Gastroesophageal sphincter (tissue), 4 donors: Measurements from ENCODE around the gene MMP2. TPM values are rescaled to one million over a fixed set of nuclear protein-coding genes. Genes with fewer than 3 reads are reported as not detected.

ENCODE experiments used
- ATAC-seq: fragments of 150-250 bp; one replicate; pipeline ENCODE4 v1.9.1; 2016; ENCODE audit warnings: mild to moderate bottlenecking, moderate library complexity
- H3K27ac ChIP-seq, 4 donors: fragments of 200-600 bp; sonication (generic) in 3 of 4; 1 replicate in 3 of 4; 2 replicates in 1 of 4; pipeline ENCODE4 v1.5.1; 2016 to 2019
- H3K27me3 ChIP-seq: fragments of 200-600 bp; sonication (generic); one replicate; pipeline ENCODE4 v1.5.1; 2019
- H3K36me3 ChIP-seq, 2 donors: fragments of 200-600 bp; sonication (generic); one replicate each; pipeline ENCODE4 v1.5.1; 2019; ENCODE audit warnings: control low read depth in 1 of 2
- H3K4me1 ChIP-seq, 3 donors: fragments of 200-600 bp; sonication (generic); 1 replicate in 2 of 3; 2 replicates in 1 of 3; pipeline ENCODE4 v1.5.1; 2016 to 2019; ENCODE audit warnings: control low read depth in 2 of 3
- H3K4me3 ChIP-seq, 2 donors: fragments of 200-600 bp; sonication (generic); one replicate each; pipeline ENCODE4 v1.5.1; 2019; ENCODE audit warnings: mild to moderate bottlenecking in 1 of 2, moderate library complexity in 1 of 2
- H3K9me3 ChIP-seq, 3 donors: fragments of 200-600 bp; sonication (generic); one replicate each; pipeline ENCODE4 v1.5.1; 2017 to 2019; ENCODE audit warnings: control low read depth in 2 of 3
- EP300 ChIP-seq: sonication (generic); formaldehyde crosslinking; IDR thresholded peaks from one replicate; pipeline ENCODE4 v1.6.1; 2017; ENCODE audit warnings: antibody characterized with exemption, mild to moderate bottlenecking
- POLR2A ChIP-seq, 2 donors: fragments of 450-650 bp; IDR thresholded peaks; one replicate each; pipeline ENCODE4 v1.6.1; 2017; ENCODE audit warnings: antibody characterized with exemption in 2 of 2, mild to moderate bottlenecking in 2 of 2, moderate library complexity in 1 of 2
- POLR2AphosphoS5 ChIP-seq: sonication (generic); formaldehyde crosslinking; IDR thresholded peaks from one replicate; pipeline ENCODE4 v1.6.1; 2017; ENCODE audit warnings: antibody characterized with exemption
- WGBS, 2 donors: methylation state at CpG; one replicate each; pipeline ENCODE4 v1.1.5; 2018; ENCODE audit warnings: low coverage in 1 of 2; 5-methylcytosine and 5-hydroxymethylcytosine counted together
- total RNA-seq, 4 donors: library from RNA; depleted of rRNA; stranded (reverse); fragments of >200 nt; gene quantifications; one replicate each; pipeline ENCODE4 v1.1.0, GENCODE V29; 2016
- TF ChIP-seq, protein P1 (sequence below), 4 experiments: fragments of 200-600 bp in 2 of 4; fragments of 450-650 bp in 2 of 4; sonication (generic) in 1 of 4; IDR thresholded peaks; one replicate each; pipeline ENCODE4 v1.5.1; 2017 to 2019; ENCODE audit warnings: antibody characterized with exemption in 4 of 4, mild to moderate bottlenecking in 2 of 4, moderate library complexity in 2 of 4

MMP2 gene
- total RNA-seq: 100 to 1,000 TPM; 155 to 309 (median 265) TPM

DNA sequence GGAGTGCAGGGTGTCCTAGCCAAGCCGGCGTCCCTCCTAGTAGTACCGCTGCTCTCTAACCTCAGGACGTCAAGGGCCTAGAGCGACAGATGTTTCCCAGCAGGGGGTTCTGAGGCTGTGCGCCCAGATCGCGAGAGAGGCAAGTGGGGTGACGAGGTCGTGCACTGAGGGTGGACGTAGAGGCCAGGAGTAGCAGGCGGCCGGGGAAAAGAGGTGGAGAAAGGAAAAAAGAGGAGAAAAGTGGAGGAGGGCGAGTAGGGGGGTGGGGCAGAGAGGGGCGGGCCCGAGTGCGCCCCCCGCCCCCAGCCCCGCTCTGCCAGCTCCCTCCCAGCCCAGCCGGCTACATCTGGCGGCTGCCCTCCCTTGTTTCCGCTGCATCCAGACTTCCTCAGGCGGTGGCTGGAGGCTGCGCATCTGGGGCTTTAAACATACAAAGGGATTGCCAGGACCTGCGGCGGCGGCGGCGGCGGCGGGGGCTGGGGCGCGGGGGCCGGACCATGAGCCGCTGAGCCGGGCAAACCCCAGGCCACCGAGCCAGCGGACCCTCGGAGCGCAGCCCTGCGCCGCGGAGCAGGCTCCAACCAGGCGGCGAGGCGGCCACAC is at the start of gene MMP2:
MMP2 (plus strand) TSS at position 372 of the 603 bp plus-strand sequence. CDS start 282 bp downstream, outside the sequence.
- H3K4me1 ChIP-seq: peaks cover 0 to 58% (median 9%) of the 10 kb centered on the region in 3 donors
- 6 to 10% methylated on average over 6 to 9 of the region's 46 CpGs for WGBS, 2 donors

DNA sequence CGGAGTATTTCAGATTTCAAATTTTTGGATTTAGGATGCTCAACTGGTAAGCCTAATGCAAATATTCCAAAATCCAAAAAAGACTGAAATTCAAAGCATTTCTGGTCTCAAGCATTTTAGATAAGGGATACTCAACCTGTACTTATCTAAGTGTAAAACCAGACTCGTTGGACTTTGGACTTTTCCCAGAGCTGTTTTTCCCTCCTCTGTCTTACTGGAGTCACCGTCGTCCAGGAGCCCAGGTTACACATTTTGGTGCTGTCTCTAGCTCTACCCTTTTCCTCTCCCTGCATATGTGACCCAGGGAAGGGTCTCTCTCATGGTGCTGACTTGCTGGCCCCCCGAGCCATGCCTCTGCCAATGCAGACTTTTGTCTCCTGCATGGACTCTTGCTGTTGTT is 46.0 kb upstream of the MMP2 start:
- no peak for ATAC-seq

More for the DNA sequence above, at the start of gene MMP2:
- Histone ChIP-seq H3K9me3 (no peaks in the 10 kb centered on the region), H3K27me3 (peaks cover 55% of the 10 kb centered on the region), H3K27ac (peak within 1 kb of the TSS; percentile 60 to 88 (median 85)), H3K36me3 (peaks cover 0 to 9% of the 10 kb centered on the region in 2 donors), H3K4me3 (peak within 1 kb of the TSS; percentile 44 to 61)
- peak; percentile 73 for ATAC-seq
- TF ChIP-seq, protein P1, sequence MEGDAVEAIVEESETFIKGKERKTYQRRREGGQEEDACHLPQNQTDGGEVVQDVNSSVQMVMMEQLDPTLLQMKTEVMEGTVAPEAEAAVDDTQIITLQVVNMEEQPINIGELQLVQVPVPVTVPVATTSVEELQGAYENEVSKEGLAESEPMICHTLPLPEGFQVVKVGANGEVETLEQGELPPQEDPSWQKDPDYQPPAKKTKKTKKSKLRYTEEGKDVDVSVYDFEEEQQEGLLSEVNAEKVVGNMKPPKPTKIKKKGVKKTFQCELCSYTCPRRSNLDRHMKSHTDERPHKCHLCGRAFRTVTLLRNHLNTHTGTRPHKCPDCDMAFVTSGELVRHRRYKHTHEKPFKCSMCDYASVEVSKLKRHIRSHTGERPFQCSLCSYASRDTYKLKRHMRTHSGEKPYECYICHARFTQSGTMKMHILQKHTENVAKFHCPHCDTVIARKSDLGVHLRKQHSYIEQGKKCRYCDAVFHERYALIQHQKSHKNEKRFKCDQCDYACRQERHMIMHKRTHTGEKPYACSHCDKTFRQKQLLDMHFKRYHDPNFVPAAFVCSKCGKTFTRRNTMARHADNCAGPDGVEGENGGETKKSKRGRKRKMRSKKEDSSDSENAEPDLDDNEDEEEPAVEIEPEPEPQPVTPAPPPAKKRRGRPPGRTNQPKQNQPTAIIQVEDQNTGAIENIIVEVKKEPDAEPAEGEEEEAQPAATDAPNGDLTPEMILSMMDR (IDR thresholded peaks at IDR 0.05): no peak
- peak; percentile 39 for TF ChIP-seq POLR2AphosphoS5
- TF ChIP-seq POLR2A (IDR thresholded peaks at IDR 0.05): peak; percentile 35 to 74
- TF ChIP-seq EP300: no peak

DNA sequence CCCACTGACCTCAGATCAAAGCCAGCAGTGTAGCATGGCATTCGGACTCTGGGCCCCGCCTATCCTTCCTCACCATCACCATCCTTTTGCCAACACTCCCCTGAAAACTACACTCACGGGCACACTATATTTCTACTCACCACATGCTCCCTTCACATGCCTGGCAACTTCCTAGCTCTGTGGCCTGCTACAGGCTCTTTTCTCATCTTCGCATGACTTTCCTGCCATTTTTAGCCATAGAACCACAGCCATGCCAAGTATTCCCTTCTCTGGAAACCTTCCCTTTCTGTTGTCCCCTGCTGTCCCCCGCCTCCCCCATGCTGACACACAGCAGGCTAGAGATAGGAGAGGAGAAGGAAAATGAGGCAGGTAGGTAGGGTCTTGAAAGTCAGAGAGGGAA is 45.5 kb upstream of the MMP2 start:
- no peak overlapping the region for H3K4me3 ChIP-seq
- H3K9me3 ChIP-seq: no peaks in the 10 kb centered on the region
- peaks cover 0 to 2% (median 0%) of the 10 kb centered on the region in 3 donors for H3K4me1 ChIP-seq
- H3K27ac ChIP-seq: no peak overlapping the region
- ATAC-seq: no peak
- H3K27me3 ChIP-seq: peaks cover 17% of the 10 kb centered on the region
- WGBS, 2 donors: 60 to 78% methylated on average over 3 to 5 of the region's 5 CpGs
- no peaks in the 10 kb centered on the region for H3K36me3 ChIP-seq
- TF ChIP-seq, protein P1 (IDR thresholded peaks at IDR 0.05): no peak

More for the DNA sequence above, 46.0 kb upstream of the MMP2 start:
- no peak overlapping the region for H3K27ac ChIP-seq
- 81 to 89% methylated on average over 5 of the region's 5 CpGs for WGBS, 2 donors
- H3K4me3 ChIP-seq: no peak overlapping the region
- H3K36me3 ChIP-seq: no peaks in the 10 kb centered on the region
- no peaks in the 10 kb centered on the region for H3K9me3 ChIP-seq
- H3K27me3 ChIP-seq: peaks cover 17% of the 10 kb centered on the region
- peaks cover 0 to under 1% (median 0%) of the 10 kb centered on the region in 3 donors for H3K4me1 ChIP-seq
- TF ChIP-seq POLR2AphosphoS5 (no peak), EP300 (no peak), POLR2A (IDR thresholded peaks at IDR 0.05) (no peak)
- TF ChIP-seq, protein P1 (IDR thresholded peaks at IDR 0.05): no peak

DNA sequence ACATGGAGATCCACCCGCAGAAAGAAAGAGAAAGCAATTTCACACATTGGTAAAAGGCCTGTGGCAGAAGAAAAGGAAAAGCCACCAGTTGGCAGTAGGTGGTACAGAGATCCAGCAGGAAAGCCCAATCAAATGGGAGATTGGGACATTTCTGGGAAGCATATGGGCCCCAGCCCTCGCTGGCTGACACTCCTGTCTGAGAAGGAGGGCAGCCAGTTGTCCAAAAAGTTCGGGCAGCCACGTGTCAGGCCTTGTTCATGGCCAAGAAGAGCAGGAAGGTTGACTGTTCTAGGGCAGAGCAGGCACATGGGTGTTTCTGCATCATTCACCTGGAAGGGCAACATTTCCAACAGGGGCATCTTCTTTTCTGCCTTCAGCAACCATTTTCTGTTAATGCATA is 45.0 kb upstream of the MMP2 start:
- Histone ChIP-seq H3K9me3 (no peaks in the 10 kb centered on the region), H3K4me3 (no peak overlapping the region), H3K36me3 (no peaks in the 10 kb centered on the region), H3K27ac (no peak overlapping the region), H3K27me3 (peaks cover 17% of the 10 kb centered on the region), H3K4me1 (peaks cover 0 to 2% (median 0%) of the 10 kb centered on the region in 3 donors)
- no peak for ATAC-seq
- WGBS, 2 donors: 50 to 71% methylated on average over 1 to 4 of the region's 4 CpGs
- no peak for TF ChIP-seq POLR2AphosphoS5
- TF ChIP-seq EP300: no peak
- TF ChIP-seq, protein P1 (IDR thresholded peaks at IDR 0.05): no peak
- TF ChIP-seq POLR2A (IDR thresholded peaks at IDR 0.05): no peak

DNA sequence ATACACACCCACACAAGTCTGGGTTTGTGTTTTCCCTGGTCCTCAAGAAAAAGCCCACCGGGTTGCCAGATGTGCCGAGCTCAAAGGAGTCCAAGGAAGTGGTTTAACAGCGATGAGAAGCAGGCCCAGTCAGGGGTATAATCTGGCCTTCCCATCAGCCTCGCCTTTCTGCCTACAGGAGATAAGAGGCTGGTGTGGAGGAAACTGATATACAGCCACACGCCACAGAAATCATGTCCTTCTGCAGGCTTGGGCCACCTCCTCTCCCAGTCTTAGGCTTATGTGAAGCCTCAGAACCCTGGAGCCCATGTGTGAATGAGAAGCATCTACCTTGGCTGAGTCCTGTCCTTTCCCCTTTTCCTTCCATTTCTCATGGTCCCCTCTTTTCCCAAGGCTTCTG is 43.6 kb upstream of the MMP2 start:
- Histone ChIP-seq H3K4me1 (peaks cover 0 to 2% (median 0%) of the 10 kb centered on the region in 3 donors), H3K27ac (no peak overlapping the region), H3K9me3 (no peaks in the 10 kb centered on the region), H3K27me3 (peaks cover 20% of the 10 kb centered on the region), H3K4me3 (no peak overlapping the region), H3K36me3 (no peaks in the 10 kb centered on the region)
- no peak for ATAC-seq
- no peak for TF ChIP-seq POLR2A (IDR thresholded peaks at IDR 0.05)
- WGBS, 2 donors: 70 to 71% methylated on average over 1 to 5 of the region's 5 CpGs
